IMR-90 (cell line): Measurements from ENCODE around the gene FOXF1.

Experiments
- FOS ChIP-seq: fragments of 150-350 bp; IDR thresholded peaks from 2 replicates; pipeline ENCODE4 v1.6.1; 2016; ENCODE audit warnings: low read depth, low read length
- MXI1 ChIP-seq: IDR thresholded peaks from 2 replicates; pipeline ENCODE4 v1.6.1; 2012; ENCODE audit warnings: low read depth, mild to moderate bottlenecking, low read length, moderate library complexity, borderline replicate concordance
- POLR2A ChIP-seq: IDR thresholded peaks from 2 replicates; pipeline ENCODE4 v1.6.1; 2012; ENCODE audit warnings: mild to moderate bottlenecking, low read depth, low read length
- RCOR1 ChIP-seq: IDR thresholded peaks from 2 replicates; pipeline ENCODE4 v1.6.1; 2012; ENCODE audit warnings: mild to moderate bottlenecking, low read length, improper control_type of control experiment; ENCODE audit not compliant: insufficient replicate concordance
- TF ChIP-seq, protein P1 (sequence below): conservative IDR thresholded peaks from 2 replicates; pipeline ENCODE4 v1.5.1; 2012; ENCODE audit warnings: mild to moderate bottlenecking, low read depth, low read length, improper control_type of control experiment

DNA sequence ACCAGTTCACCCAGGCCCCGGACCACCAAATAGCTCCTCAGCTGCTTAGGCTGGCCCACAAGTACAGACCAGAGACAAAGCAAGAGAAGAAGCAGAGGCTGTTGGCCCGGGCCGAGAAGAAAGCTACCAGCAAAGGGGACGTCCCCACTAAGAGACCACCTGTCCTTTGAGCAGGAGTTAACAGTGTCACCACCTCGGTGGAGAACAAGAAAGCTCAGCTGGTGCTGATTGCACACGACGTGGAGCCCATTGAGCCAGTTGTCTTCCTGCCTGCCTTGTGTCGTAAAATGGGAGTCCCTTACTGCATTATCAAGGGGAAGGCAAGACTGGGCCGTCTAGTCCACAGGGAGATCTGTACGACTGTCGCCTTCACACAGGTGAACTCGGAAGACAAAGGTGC is 15.4 kb downstream of the FOXF1 start:
- TF ChIP-seq, protein P1, sequence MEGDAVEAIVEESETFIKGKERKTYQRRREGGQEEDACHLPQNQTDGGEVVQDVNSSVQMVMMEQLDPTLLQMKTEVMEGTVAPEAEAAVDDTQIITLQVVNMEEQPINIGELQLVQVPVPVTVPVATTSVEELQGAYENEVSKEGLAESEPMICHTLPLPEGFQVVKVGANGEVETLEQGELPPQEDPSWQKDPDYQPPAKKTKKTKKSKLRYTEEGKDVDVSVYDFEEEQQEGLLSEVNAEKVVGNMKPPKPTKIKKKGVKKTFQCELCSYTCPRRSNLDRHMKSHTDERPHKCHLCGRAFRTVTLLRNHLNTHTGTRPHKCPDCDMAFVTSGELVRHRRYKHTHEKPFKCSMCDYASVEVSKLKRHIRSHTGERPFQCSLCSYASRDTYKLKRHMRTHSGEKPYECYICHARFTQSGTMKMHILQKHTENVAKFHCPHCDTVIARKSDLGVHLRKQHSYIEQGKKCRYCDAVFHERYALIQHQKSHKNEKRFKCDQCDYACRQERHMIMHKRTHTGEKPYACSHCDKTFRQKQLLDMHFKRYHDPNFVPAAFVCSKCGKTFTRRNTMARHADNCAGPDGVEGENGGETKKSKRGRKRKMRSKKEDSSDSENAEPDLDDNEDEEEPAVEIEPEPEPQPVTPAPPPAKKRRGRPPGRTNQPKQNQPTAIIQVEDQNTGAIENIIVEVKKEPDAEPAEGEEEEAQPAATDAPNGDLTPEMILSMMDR = no peak
- TF ChIP-seq MXI1 = no peak
- TF ChIP-seq POLR2A = no peak
- no peak for TF ChIP-seq FOS
- no peak for TF ChIP-seq RCOR1
